IPS DF 6.9 (cell line): ENCODE results near the gene CRYBB3.
"Not testable (repeated sequence)": the region's sequence is repeated elsewhere in the genome, so short reads cannot be mapped to it uniquely, and the experiment has no call there.

Experiments
- DNase-seq: peaks from one replicate; pipeline ENCODE4 v3.0.0-alpha.2; 2013; ENCODE audit warnings: low read depth, low spot score
- H3K27ac ChIP-seq: one replicate; pipeline ENCODE4 v1.5.1; 2013; ENCODE audit warnings: low read length, control low read depth
- H3K27me3 ChIP-seq: 2 replicates; pipeline ENCODE4 v1.6.1; 2013; ENCODE audit warnings: mild to moderate bottlenecking, low read length; ENCODE audit not compliant: control insufficient read depth, insufficient read depth
- H3K36me3 ChIP-seq: 2 replicates; pipeline ENCODE4 v1.6.1; 2013; ENCODE audit warnings: low read length; ENCODE audit not compliant: control insufficient read depth, insufficient read depth
- H3K4me1 ChIP-seq: 2 replicates; pipeline ENCODE4 v1.6.1; 2013; ENCODE audit warnings: low read length; ENCODE audit not compliant: control insufficient read depth, insufficient read depth
- H3K4me3 ChIP-seq: 2 replicates; pipeline ENCODE4 v1.5.1; 2013; ENCODE audit warnings: mild to moderate bottlenecking, low read length
- H3K9me3 ChIP-seq: 2 replicates; pipeline ENCODE4 v1.6.1; 2013; ENCODE audit warnings: low read length, inconsistent platforms; ENCODE audit not compliant: control insufficient read depth, insufficient read depth
- WGBS: extraction: QIAGEN DNeasy Blood & Tissue Kit; methylation state at CpG from one replicate; pipeline ENCODE4 v1.1.7; 2013; ENCODE audit warnings: mixed read lengths, missing lambda C conversion rate; ENCODE audit not compliant: insufficient read length, insufficient coverage; 5-methylcytosine and 5-hydroxymethylcytosine counted together

The CRYBB3 gene

GRCh38 chr22:25192406-25192805 is 7.3 kb upstream of the CRYBB3 start:
- Histone ChIP-seq H3K9me3 (no peaks in the 10 kb centered on the region), H3K4me3 (no peak overlapping the region), H3K36me3 (no peaks in the 10 kb centered on the region), H3K4me1 (no peaks in the 10 kb centered on the region), H3K27me3 (no peaks in the 10 kb centered on the region), H3K27ac (no peak overlapping the region)
- no peak for DNase-seq
- no CpG with 5 or more reads among the region's 12 CpGs for WGBS

GRCh38 chr22:25193130-25193529 is 6.5 kb upstream of the CRYBB3 start:
- H3K9me3 ChIP-seq = no peaks in the 10 kb centered on the region
- H3K27me3 ChIP-seq = no peaks in the 10 kb centered on the region
- no peak overlapping the region for H3K27ac ChIP-seq
- H3K36me3 ChIP-seq = no peaks in the 10 kb centered on the region
- WGBS = 100% methylated on average over 1 of the region's 4 CpGs
- H3K4me3 ChIP-seq = no peak overlapping the region
- DNase-seq = no peak
- H3K4me1 ChIP-seq = no peaks in the 10 kb centered on the region

GRCh38 chr22:25193548-25193947 is 6.1 kb upstream of the CRYBB3 start:
- Histone ChIP-seq H3K27me3 (no peaks in the 10 kb centered on the region), H3K36me3 (no peaks in the 10 kb centered on the region), H3K27ac (no peak overlapping the region), H3K4me3 (no peak overlapping the region), H3K9me3 (no peaks in the 10 kb centered on the region), H3K4me1 (no peaks in the 10 kb centered on the region)
- no peak for DNase-seq
- WGBS = no CpG with 5 or more reads among the region's 3 CpGs

GRCh38 chr22:25196326-25196725 is 3.3 kb upstream of the CRYBB3 start:
- Histone ChIP-seq H3K4me3 (no peak overlapping the region), H3K27ac (no peak overlapping the region), H3K36me3 (no peaks in the 10 kb centered on the region), H3K27me3 (no peaks in the 10 kb centered on the region), H3K4me1 (no peaks in the 10 kb centered on the region), H3K9me3 (no peaks in the 10 kb centered on the region)
- DNase-seq = no peak
- WGBS = no CpG with 5 or more reads among the region's 5 CpGs

- no peaks in the 10 kb centered on the region for H3K9me3 ChIP-seq
- H3K27me3 ChIP-seq = no peaks in the 10 kb centered on the region
- no CpG with 5 or more reads among the region's 4 CpGs for WGBS
- H3K4me3 ChIP-seq = no peak overlapping the region
- no peak overlapping the region for H3K27ac ChIP-seq
- DNase-seq = no peak
- H3K4me1 ChIP-seq = no peaks in the 10 kb centered on the region
- H3K36me3 ChIP-seq = no peaks in the 10 kb centered on the region
Observed at GRCh38 chr22:25197340-25197739, 2.3 kb upstream of the CRYBB3 start.

- WGBS = no CpG with 5 or more reads among the region's 7 CpGs
- H3K27me3 ChIP-seq = no peaks in the 10 kb centered on the region
Observed at GRCh38 chr22:25200967-25201366, 1.3 kb downstream of the CRYBB3 start.

GRCh38 chr22:25201557-25202273 is 2.1 kb downstream of the CRYBB3 start:
- WGBS = no CpG with 5 or more reads among the region's 10 CpGs
- DNase-seq = no peak
- Histone ChIP-seq H3K4me1 (no peaks in the 10 kb centered on the region), H3K9me3 (no peaks in the 10 kb centered on the region), H3K27ac (no peak overlapping the region), H3K36me3 (no peaks in the 10 kb centered on the region), H3K4me3 (no peak overlapping the region), H3K27me3 (no peaks in the 10 kb centered on the region)

More at GRCh38 chr22:25200967-25201366, 1.3 kb downstream of the CRYBB3 start:
- DNase-seq = no peak
- H3K27ac ChIP-seq = no peak overlapping the region
- no peaks in the 10 kb centered on the region for H3K36me3 ChIP-seq
- H3K4me3 ChIP-seq = no peak overlapping the region
- no peaks in the 10 kb centered on the region for H3K9me3 ChIP-seq
- no peaks in the 10 kb centered on the region for H3K4me1 ChIP-seq

- no peaks in the 10 kb centered on the region for H3K9me3 ChIP-seq
- no peaks in the 10 kb centered on the region for H3K27me3 ChIP-seq
- H3K4me3 ChIP-seq = no peak overlapping the region
- H3K36me3 ChIP-seq = no peaks in the 10 kb centered on the region
- no peak overlapping the region for H3K27ac ChIP-seq
- no peaks in the 10 kb centered on the region for H3K4me1 ChIP-seq
- no CpG with 5 or more reads among the region's 15 CpGs for WGBS
- peak; percentile 58 for DNase-seq
Observed at GRCh38 chr22:25202290-25202921, 2.7 kb downstream of the CRYBB3 start.

- Histone ChIP-seq H3K4me3 (no peak overlapping the region), H3K9me3 (no peaks in the 10 kb centered on the region), H3K36me3 (no peaks in the 10 kb centered on the region), H3K27me3 (no peaks in the 10 kb centered on the region), H3K4me1 (no peaks in the 10 kb centered on the region), H3K27ac (no peak overlapping the region)
- no CpG with 5 or more reads among the region's 4 CpGs for WGBS
- DNase-seq = no peak
Observed at GRCh38 chr22:25203082-25203481, 3.4 kb downstream of the CRYBB3 start.

GRCh38 chr22:25204547-25204946 is 4.9 kb downstream of the CRYBB3 start:
- H3K4me3 ChIP-seq, H3K27ac ChIP-seq, H3K9me3 ChIP-seq, H3K36me3 ChIP-seq, H3K27me3 ChIP-seq, H3K4me1 ChIP-seq, DNase-seq: not testable (repeated sequence)
- no CpG with 5 or more reads among the region's 7 CpGs for WGBS

GRCh38 chr22:25205847-25206246 is 6.2 kb downstream of the CRYBB3 start:
- DNase-seq = no peak
- WGBS = no CpG with 5 or more reads among the region's 1 CpG
- no peaks in the 10 kb centered on the region for H3K4me1 ChIP-seq

More at GRCh38 chr22:25205847-25206246, 6.2 kb downstream of the CRYBB3 start:
- H3K9me3 ChIP-seq = no peaks in the 10 kb centered on the region
- H3K27me3 ChIP-seq = no peaks in the 10 kb centered on the region
- H3K36me3 ChIP-seq = no peaks in the 10 kb centered on the region
- no peak overlapping the region for H3K4me3 ChIP-seq
- H3K27ac ChIP-seq = no peak overlapping the region
